Measurements from ENCODE around the gene SLC29A1. TPM values are rescaled to one million over a fixed set of nuclear protein-coding genes. Genes with fewer than 3 reads are reported as not detected.
A peak's percentile ranks its signal among the peaks of the same experiment; 100 is the strongest.

SLC29A1 gene
- total and polyA plus RNA-seq, 9 of the 15 experiments (the other 6 are each of a cell fraction or from before 2014, with no cell fraction given), result 18.9 to 170 (median 57.7) TPM

- TF ChIP-seq, protein P1, sequence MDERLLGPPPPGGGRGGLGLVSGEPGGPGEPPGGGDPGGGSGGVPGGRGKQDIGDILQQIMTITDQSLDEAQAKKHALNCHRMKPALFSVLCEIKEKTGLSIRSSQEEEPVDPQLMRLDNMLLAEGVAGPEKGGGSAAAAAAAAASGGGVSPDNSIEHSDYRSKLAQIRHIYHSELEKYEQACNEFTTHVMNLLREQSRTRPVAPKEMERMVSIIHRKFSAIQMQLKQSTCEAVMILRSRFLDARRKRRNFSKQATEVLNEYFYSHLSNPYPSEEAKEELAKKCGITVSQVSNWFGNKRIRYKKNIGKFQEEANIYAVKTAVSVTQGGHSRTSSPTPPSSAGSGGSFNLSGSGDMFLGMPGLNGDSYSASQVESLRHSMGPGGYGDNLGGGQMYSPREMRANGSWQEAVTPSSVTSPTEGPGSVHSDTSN (CRISPR knock-in tag; IDR thresholded peaks at IDR 0.05; ENCODE audit: low read depth), result no peak
- TF ChIP-seq, protein P1 (tag; conservative IDR thresholded peaks at IDR 0.05; ENCODE audit: low read depth), result no peak
- TF ChIP-seq, protein P2, sequence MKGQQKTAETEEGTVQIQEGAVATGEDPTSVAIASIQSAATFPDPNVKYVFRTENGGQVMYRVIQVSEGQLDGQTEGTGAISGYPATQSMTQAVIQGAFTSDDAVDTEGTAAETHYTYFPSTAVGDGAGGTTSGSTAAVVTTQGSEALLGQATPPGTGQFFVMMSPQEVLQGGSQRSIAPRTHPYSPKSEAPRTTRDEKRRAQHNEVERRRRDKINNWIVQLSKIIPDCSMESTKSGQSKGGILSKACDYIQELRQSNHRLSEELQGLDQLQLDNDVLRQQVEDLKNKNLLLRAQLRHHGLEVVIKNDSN (CRISPR knock-in tag; IDR thresholded peaks at IDR 0.05), result no peak
- peak; percentile 79 for TF ChIP-seq MGA (IDR thresholded peaks at IDR 0.05)
- no peak for TF ChIP-seq ZNF253 (CRISPR knock-in tag; conservative IDR thresholded peaks at IDR 0.05)
- TF ChIP-seq ZZZ3 (IDR thresholded peaks at IDR 0.05), result no peak
- TF ChIP-seq CHAMP1 (IDR thresholded peaks at IDR 0.05), result 0 out of 2 replicates have a peak, but pooled peaks have one; percentile 18
- no peak for TF ChIP-seq SAFB2 (IDR thresholded peaks at IDR 0.05; ENCODE audit: borderline replicate concordance, low read depth, low read length, severe bottlenecking)
Observed at GRCh38 chr6:44237813-44238433, 14.5 kb downstream of the SLC29A1 start (continued).
